MCF 10A (cell line): ENCODE results near the gene EFNA1. TPM values are rescaled to one million over a fixed set of nuclear protein-coding genes. Genes with fewer than 3 reads are reported as not detected.
"Not testable (repeated sequence)": the region's sequence is repeated elsewhere in the genome, so short reads cannot be mapped to it uniquely, and the experiment has no call there.

Experiments
- BruUV-seq: library from RNA; stranded (reverse); fragments of 400-500 nt; replicated peaks from 2 replicates; lab custom pipeline; 2021; lab: Mats Ljungman, UMichigan
- CTCF ChIA-PET: fragments of 300-600 bp; sonication (Branson Sonifier 250); formaldehyde crosslinking; extraction: SDS; loops from one replicate; lab custom pipeline; 2021; ENCODE audit warnings: antibody characterized with exemption, inconsistent platforms; lab: Yijun Ruan, JAX
- POLR2A ChIA-PET: fragments of 300-600, 350-650 bp; sonication (Branson Sonifier 250); formaldehyde crosslinking; extraction: SDS; loops from one replicate; lab custom pipeline; 2020; ENCODE audit warnings: antibody characterized with exemption, inconsistent platforms; lab: Yijun Ruan, JAX
- DNase-seq: peaks from one replicate; pipeline ENCODE4 v3.0.0-alpha.2; 2018; ENCODE audit not compliant: unreplicated experiment
- H3K27ac Mint-ChIP-seq: one replicate; pipeline ENCODE4 v1.8.0; 2022; ENCODE audit warnings: mild to moderate bottlenecking, low read depth, mixed read lengths; ENCODE audit not compliant: unreplicated experiment
- H3K27me3 Mint-ChIP-seq: one replicate; pipeline ENCODE4 v1.8.0; 2022; ENCODE audit warnings: mixed read lengths; ENCODE audit not compliant: insufficient read depth, unreplicated experiment
- H3K36me3 Mint-ChIP-seq: one replicate; pipeline ENCODE4 v1.8.0; 2022; ENCODE audit warnings: mild to moderate bottlenecking, moderate library complexity, mixed read lengths; ENCODE audit not compliant: insufficient read depth, unreplicated experiment
- H3K4me1 Mint-ChIP-seq: one replicate; pipeline ENCODE4 v1.8.0; 2022; ENCODE audit warnings: mixed read lengths; ENCODE audit not compliant: insufficient read depth, unreplicated experiment
- H3K4me3 Mint-ChIP-seq: one replicate; pipeline ENCODE4 v1.8.0; 2022; ENCODE audit warnings: mild to moderate bottlenecking, moderate library complexity, mixed read lengths; ENCODE audit not compliant: unreplicated experiment
- H3K9me3 Mint-ChIP-seq: one replicate; pipeline ENCODE4 v1.8.0; 2022; ENCODE audit warnings: mixed read lengths; ENCODE audit not compliant: unreplicated experiment
- CTCF ChIP-seq: fragments of 200-600 bp; IDR thresholded peaks from one replicate; pipeline ENCODE4 v1.8.0; 2022; ENCODE audit warnings: antibody characterized with exemption, mild to moderate bottlenecking; ENCODE audit not compliant: unreplicated experiment
- intact Hi-C: fragments of 100-400 bp; cut with micrococcal nuclease; formaldehyde crosslinking; loops from 2 replicates; pipeline ENCODE4 v1.14.1; 2022
- total RNA-seq: library from RNA; stranded (reverse); gene quantifications from 2 replicates; pipeline ENCODE4 v1.2.3, GENCODE V29; 2022

Gene EFNA1
- total RNA-seq, 1 experiment from 2014 or later: 38.9 TPM

- BruUV-seq: no TSS peak
- Mint-ChIP-seq H3K4me3 (no peak overlapping the region), H3K36me3 (peaks cover 20% of the 10 kb centered on the region), H3K9me3 (no peaks in the 10 kb centered on the region), H3K27me3 (no peaks in the 10 kb centered on the region), H3K4me1 (peaks cover 15% of the 10 kb centered on the region), H3K27ac (no peak overlapping the region)
- intact Hi-C loops: no loop called here
- POLR2A ChIA-PET: interaction anchor here (1.4 kb wide), 1 partner anchor 40 kb away, joined by 3 read pairs; no protein-coding TSS in a partner anchor
- no peak for DNase-seq
- CTCF ChIA-PET: interaction anchor here (0.5 to 14.5 kb wide), 17 partner anchors 10 to 685 kb away, joined by 3 to 380 read pairs (median 4); no protein-coding TSS in a partner anchor
- no peak for TF ChIP-seq CTCF
Observed at GRCh38 chr1:155166051-155166470, 38.4 kb downstream of the EFNA1 start.

GRCh38 chr1:155166471-155167165 lies 38.9 kb downstream of the EFNA1 start:
- Mint-ChIP-seq H3K36me3 (peaks cover 25% of the 10 kb centered on the region), H3K27me3 (no peaks in the 10 kb centered on the region)
- intact Hi-C loops: loop anchor here (1.0 kb wide), 2 partner anchors 39 to 72 kb away; partner anchors contain the start of gene EFNA1

GRCh38 chr1:155167166-155168104 lies 39.8 kb downstream of the EFNA1 start:
- ChIA-PET POLR2A (interaction anchor here (0.6 to 2.4 kb wide), 14 partner anchors 13 to 119 kb away, joined by 3 to 12 read pairs (median 4); partner anchors contain the start of gene DPM3), CTCF (interaction anchor here (0.6 to 14.5 kb wide), 34 partner anchors 10 to 1294 kb away, joined by 3 to 380 read pairs (median 5); partner anchors contain the start of gene EFNA1)
- H3K36me3 Mint-ChIP-seq: peaks cover 33% of the 10 kb centered on the region
- H3K9me3 Mint-ChIP-seq: no peaks in the 10 kb centered on the region
- peak overlapping the region; percentile 30 for H3K4me3 Mint-ChIP-seq
- DNase-seq: peak; percentile 96
- no peaks in the 10 kb centered on the region for H3K27me3 Mint-ChIP-seq
- no peak overlapping the region for H3K27ac Mint-ChIP-seq
- intact Hi-C loops: loop anchor here (1.0 kb wide), 2 partner anchors 40 to 73 kb away; partner anchors contain the start of gene EFNA1
- TF ChIP-seq CTCF: peak; percentile 98
- peaks cover 21% of the 10 kb centered on the region for H3K4me1 Mint-ChIP-seq
- no TSS peak for BruUV-seq

More at GRCh38 chr1:155166471-155167165, 38.9 kb downstream of the EFNA1 start:
- DNase-seq: no peak
- no TSS peak for BruUV-seq
- Mint-ChIP-seq H3K4me3 (no peak overlapping the region), H3K9me3 (no peaks in the 10 kb centered on the region), H3K4me1 (peaks cover 15% of the 10 kb centered on the region), H3K27ac (no peak overlapping the region)
- no peak for TF ChIP-seq CTCF
- CTCF ChIA-PET: interaction anchor here (0.6 to 14.5 kb wide), 23 partner anchors 10 to 1293 kb away, joined by 3 to 380 read pairs (median 5); partner anchors contain the start of gene EFNA1
- POLR2A ChIA-PET: interaction anchor here (0.7 to 1.9 kb wide), 7 partner anchors 27 to 118 kb away, joined by 3 to 12 read pairs (median 3); partner anchors contain the start of gene DPM3

GRCh38 chr1:155168105-155168445 lies 40.4 kb downstream of the EFNA1 start:
- H3K27ac Mint-ChIP-seq, H3K4me3 Mint-ChIP-seq: not testable (repeated sequence)

More at GRCh38 chr1:155168105-155168445, 40.4 kb downstream of the EFNA1 start:
- Mint-ChIP-seq H3K4me1 (peaks cover 21% of the 10 kb centered on the region), H3K36me3 (peaks cover 36% of the 10 kb centered on the region)
- H3K27me3 Mint-ChIP-seq, H3K9me3 Mint-ChIP-seq, DNase-seq, intact Hi-C loops, BruUV-seq: not testable (repeated sequence)
- CTCF ChIA-PET: interaction anchor here (0.6 to 14.5 kb wide), 32 partner anchors 9 to 1119 kb away, joined by 3 to 380 read pairs (median 6); partner anchors contain the start of gene EFNA1
- POLR2A ChIA-PET: interaction anchor here (0.7 to 2.4 kb wide), 9 partner anchors 14 to 77 kb away, joined by 3 to 12 read pairs (median 7); partner anchors contain the start of genes DPM3 and MTX1
